ENCODE data around the gene COL4A1.
"Not testable (repeated sequence)": the region's sequence is repeated elsewhere in the genome, so short reads cannot be mapped to it uniquely, and the experiment has no call there.

COL4A1 gene

GRCh38 chr13:110324026-110324749, 17.2 kb upstream of the COL4A1 start:
- H3K9ac ChIP-seq (ENCODE audit: insufficient read length, low read depth) = no peak overlapping the region
- no peak overlapping the region for H3K4me3 ChIP-seq (ENCODE audit: insufficient read length, low read depth)
- TF ChIP-seq SUZ12 (IDR thresholded peaks at IDR 0.05; ENCODE audit: extremely low read depth, insufficient read depth, insufficient read length) = no peak
- no peak for TF ChIP-seq ZNF274 (IDR thresholded peaks at IDR 0.05; ENCODE audit: low read depth, low read length)
- no peak for TF ChIP-seq YY1 (IDR thresholded peaks at IDR 0.05; ENCODE audit: insufficient read depth, insufficient read length)
- DNase-seq (ENCODE audit: low read depth, low spot score) = no peak
- no peaks in the 10 kb centered on the region for H3K9me3 ChIP-seq (ENCODE audit: insufficient read depth, low read length)
- peaks cover 2% of the 10 kb centered on the region for H3K4me1 ChIP-seq (ENCODE audit: insufficient read depth, insufficient read length)
- peaks cover 21% of the 10 kb centered on the region for H3K36me3 ChIP-seq (ENCODE audit: insufficient read depth, insufficient read length, low read length)
- H3K27me3 ChIP-seq (ENCODE audit: insufficient read depth, insufficient read length) = no peaks in the 10 kb centered on the region

GRCh38 chr13:110323172-110323891, 16.4 kb upstream of the COL4A1 start:
- no peak for DNase-seq (ENCODE audit: low read depth, low spot score)
- no peak for TF ChIP-seq YY1 (IDR thresholded peaks at IDR 0.05; ENCODE audit: insufficient read depth, insufficient read length)
- no peak for TF ChIP-seq ZNF274 (IDR thresholded peaks at IDR 0.05; ENCODE audit: low read depth, low read length)
- TF ChIP-seq SUZ12 (IDR thresholded peaks at IDR 0.05; ENCODE audit: extremely low read depth, insufficient read depth, insufficient read length) = no peak
- H3K9ac ChIP-seq (ENCODE audit: insufficient read length, low read depth) = no peak overlapping the region
- peaks cover 15% of the 10 kb centered on the region for H3K36me3 ChIP-seq (ENCODE audit: insufficient read depth, insufficient read length, low read length)
- peaks cover 2% of the 10 kb centered on the region for H3K4me1 ChIP-seq (ENCODE audit: insufficient read depth, insufficient read length)
- no peak overlapping the region for H3K4me3 ChIP-seq (ENCODE audit: insufficient read length, low read depth)
- H3K27me3 ChIP-seq (ENCODE audit: insufficient read depth, insufficient read length) = no peaks in the 10 kb centered on the region
- H3K9me3 ChIP-seq (ENCODE audit: insufficient read depth, low read length) = no peaks in the 10 kb centered on the region

- peaks cover 2% of the 10 kb centered on the region for H3K4me1 ChIP-seq (ENCODE audit: insufficient read depth, insufficient read length)
- H3K9ac ChIP-seq (ENCODE audit: insufficient read length, low read depth) = no peak overlapping the region
- peaks cover 19% of the 10 kb centered on the region for H3K36me3 ChIP-seq (ENCODE audit: insufficient read depth, insufficient read length, low read length)
- no peak for DNase-seq (ENCODE audit: low read depth, low spot score)
- no peak overlapping the region for H3K4me3 ChIP-seq (ENCODE audit: insufficient read length, low read depth)
- H3K27me3 ChIP-seq (ENCODE audit: insufficient read depth, insufficient read length) = no peaks in the 10 kb centered on the region
- no peaks in the 10 kb centered on the region for H3K9me3 ChIP-seq (ENCODE audit: insufficient read depth, low read length)
- TF ChIP-seq SUZ12 (IDR thresholded peaks at IDR 0.05; ENCODE audit: extremely low read depth, insufficient read depth, insufficient read length) (no peak), ZNF274 (IDR thresholded peaks at IDR 0.05; ENCODE audit: low read depth, low read length) (no peak), YY1 (IDR thresholded peaks at IDR 0.05; ENCODE audit: insufficient read depth, insufficient read length) (no peak)
Observed at GRCh38 chr13:110322828-110323171, 15.8 kb upstream of the COL4A1 start.

- Histone ChIP-seq H3K4me3 (ENCODE audit: insufficient read length, low read depth) (no peak overlapping the region), H3K4me1 (ENCODE audit: insufficient read depth, insufficient read length) (peaks cover 2% of the 10 kb centered on the region), H3K36me3 (ENCODE audit: insufficient read depth, insufficient read length, low read length) (peaks cover 24% of the 10 kb centered on the region), H3K9ac (ENCODE audit: insufficient read length, low read depth) (no peak overlapping the region), H3K27me3 (ENCODE audit: insufficient read depth, insufficient read length) (no peaks in the 10 kb centered on the region), H3K9me3 (ENCODE audit: insufficient read depth, low read length) (no peaks in the 10 kb centered on the region)
- no peak for DNase-seq (ENCODE audit: low read depth, low spot score)
- TF ChIP-seq YY1 (IDR thresholded peaks at IDR 0.05; ENCODE audit: insufficient read depth, insufficient read length) = no peak
- no peak for TF ChIP-seq ZNF274 (IDR thresholded peaks at IDR 0.05; ENCODE audit: low read depth, low read length)
- TF ChIP-seq SUZ12 (IDR thresholded peaks at IDR 0.05; ENCODE audit: extremely low read depth, insufficient read depth, insufficient read length) = no peak
Observed at GRCh38 chr13:110322126-110322827, 15.3 kb upstream of the COL4A1 start.

- H3K4me1 ChIP-seq (ENCODE audit: insufficient read depth, insufficient read length); DNase-seq (ENCODE audit: low read depth, low spot score); H3K27me3 ChIP-seq (ENCODE audit: insufficient read depth, insufficient read length); H3K9me3 ChIP-seq (ENCODE audit: insufficient read depth, low read length); H3K9ac ChIP-seq (ENCODE audit: insufficient read length, low read depth); H3K4me3 ChIP-seq (ENCODE audit: insufficient read length, low read depth): not testable (repeated sequence)
- peaks cover 31% of the 10 kb centered on the region for H3K36me3 ChIP-seq (ENCODE audit: insufficient read depth, insufficient read length, low read length)
Observed at GRCh38 chr13:110321573-110321972, 14.6 kb upstream of the COL4A1 start.

- Histone ChIP-seq H3K9ac (ENCODE audit: insufficient read length, low read depth) (no peak overlapping the region), H3K4me1 (ENCODE audit: insufficient read depth, insufficient read length) (no peaks in the 10 kb centered on the region), H3K9me3 (ENCODE audit: insufficient read depth, low read length) (no peaks in the 10 kb centered on the region), H3K27me3 (ENCODE audit: insufficient read depth, insufficient read length) (no peaks in the 10 kb centered on the region), H3K4me3 (ENCODE audit: insufficient read length, low read depth) (no peak overlapping the region), H3K36me3 (ENCODE audit: insufficient read depth, insufficient read length, low read length) (peaks cover 37% of the 10 kb centered on the region)
- TF ChIP-seq ZNF274 (IDR thresholded peaks at IDR 0.05; ENCODE audit: low read depth, low read length) = no peak
- TF ChIP-seq SUZ12 (IDR thresholded peaks at IDR 0.05; ENCODE audit: extremely low read depth, insufficient read depth, insufficient read length) = no peak
- TF ChIP-seq YY1 (IDR thresholded peaks at IDR 0.05; ENCODE audit: insufficient read depth, insufficient read length) = no peak
- no peak for DNase-seq (ENCODE audit: low read depth, low spot score)
Observed at GRCh38 chr13:110320645-110321044, 13.7 kb upstream of the COL4A1 start.
